Medulla oblongata (tissue), 1 donor: ENCODE data around the gene AGBL4.
"Not testable (repeated sequence)": the region's sequence is repeated elsewhere in the genome, so short reads cannot be mapped to it uniquely, and the experiment has no call there.

ENCODE experiments used
- DNase-seq: peaks from one replicate; pipeline ENCODE4 v3.0.0-alpha.2; 2015; ENCODE audit errors: extremely low spot score

Gene AGBL4

GRCh38 chr1:49036700-49037099, 987.1 kb downstream of the AGBL4 start:
- no peak for DNase-seq

- no peak for DNase-seq
Observed at GRCh38 chr1:49028396-49028795, 995.4 kb downstream of the AGBL4 start.

GRCh38 chr1:49026230-49026811, 997.4 kb downstream of the AGBL4 start:
- DNase-seq, result no peak

- no peak for DNase-seq
Observed at GRCh38 chr1:49016030-49016977, 1007.5 kb downstream of the AGBL4 start.

DNA sequence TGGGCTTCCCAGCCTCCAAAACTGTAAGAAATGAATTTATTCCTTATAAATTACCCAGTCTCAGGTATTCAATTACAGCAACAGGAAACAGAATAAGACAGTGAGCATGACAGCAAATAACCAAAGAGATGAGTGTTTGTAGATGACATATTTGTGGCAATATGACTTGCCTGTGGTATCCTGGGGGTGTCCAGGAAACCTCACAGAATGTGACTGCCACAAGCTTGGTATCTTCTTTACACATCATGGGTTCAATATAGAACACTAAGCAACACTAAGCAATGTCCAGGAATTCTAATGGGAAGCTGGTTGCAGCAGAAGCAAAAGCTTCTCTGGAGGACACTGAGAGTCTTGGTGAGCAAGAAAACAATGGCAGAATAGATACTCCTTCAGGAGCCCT, 1010.7 kb downstream of the AGBL4 start:
- no peak for DNase-seq

GRCh38 chr1:49002981-49003380, 1020.8 kb downstream of the AGBL4 start:
- not testable (repeated sequence) for DNase-seq

DNA sequence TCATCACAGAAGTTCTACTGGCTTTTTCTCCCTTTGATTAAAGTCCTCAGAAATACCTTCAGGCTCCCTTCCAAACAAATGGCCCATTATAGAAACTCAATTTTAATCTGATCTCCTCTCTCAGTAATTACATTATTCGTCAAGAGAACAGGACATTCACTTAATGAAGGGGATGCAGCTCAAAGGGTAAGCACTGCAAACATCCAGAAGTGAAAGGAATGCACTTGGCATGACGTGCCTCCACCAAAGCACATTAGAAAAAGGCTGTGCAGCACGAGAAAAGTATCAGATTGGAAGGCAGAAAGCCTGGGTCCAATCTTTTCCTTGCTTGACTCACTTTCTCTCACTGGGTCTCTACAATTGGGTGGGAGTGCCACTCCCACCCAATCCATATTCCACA, 1024.4 kb downstream of the AGBL4 start:
- no peak for DNase-seq

- no peak for DNase-seq
Observed at GRCh38 chr1:48996311-48996710, 1027.4 kb downstream of the AGBL4 start.

DNA sequence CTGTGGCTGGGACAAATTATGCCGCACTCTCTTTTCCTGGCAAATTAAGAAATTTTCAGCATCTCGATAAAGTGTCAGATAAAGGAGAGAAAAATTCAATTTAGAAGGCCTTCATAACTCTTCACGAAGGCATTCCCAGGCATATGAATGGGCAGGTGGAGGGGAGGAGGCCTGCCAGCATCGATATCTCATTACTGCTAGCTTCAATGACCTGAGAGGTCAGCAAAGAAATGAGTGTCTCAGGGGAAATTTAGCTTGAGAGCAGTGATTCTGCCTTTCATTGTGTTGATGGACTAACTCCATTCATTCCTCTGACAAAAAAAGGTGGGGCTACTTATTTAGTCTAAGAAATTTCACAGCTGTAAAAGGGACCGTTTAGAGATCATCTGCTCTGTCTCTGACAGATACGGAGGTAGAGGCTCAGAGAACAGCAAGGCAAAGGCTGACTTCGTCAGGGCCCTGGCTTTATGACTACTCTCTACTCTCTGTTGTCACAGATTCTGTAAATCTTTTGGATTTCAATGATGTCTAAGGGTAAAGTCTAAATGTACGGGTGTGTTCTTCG, 1035.0 kb downstream of the AGBL4 start:
- no peak for DNase-seq

- DNase-seq, result no peak
Observed at GRCh38 chr1:48979940-48980339, 1043.8 kb downstream of the AGBL4 start.

- no peak for DNase-seq
Observed at GRCh38 chr1:48978413-48978812, 1045.3 kb downstream of the AGBL4 start.

DNA sequence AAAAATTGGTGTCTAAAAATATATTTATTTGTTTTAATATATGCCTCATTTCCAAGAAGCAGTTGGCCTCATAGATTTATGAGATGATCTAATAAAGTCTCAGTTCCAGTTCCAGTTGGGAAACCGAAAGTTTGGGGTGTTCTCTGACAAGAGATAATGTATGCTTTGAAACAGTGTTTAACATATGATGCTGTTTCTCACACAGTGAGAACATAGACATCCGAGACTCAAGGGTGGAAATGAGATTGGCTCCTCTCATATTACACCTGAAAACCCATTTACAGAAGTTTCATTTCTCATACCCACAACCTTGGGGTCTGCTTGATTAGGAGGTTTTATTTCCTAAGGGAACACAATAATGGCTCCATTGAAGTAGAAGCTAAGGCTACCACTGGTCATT, 1046.5 kb downstream of the AGBL4 start:
- DNase-seq, result no peak

GRCh38 chr1:48969971-48970370, 1053.8 kb downstream of the AGBL4 start:
- no peak for DNase-seq

- DNase-seq, result no peak
Observed at GRCh38 chr1:48967318-48967717, 1056.4 kb downstream of the AGBL4 start.

DNA sequence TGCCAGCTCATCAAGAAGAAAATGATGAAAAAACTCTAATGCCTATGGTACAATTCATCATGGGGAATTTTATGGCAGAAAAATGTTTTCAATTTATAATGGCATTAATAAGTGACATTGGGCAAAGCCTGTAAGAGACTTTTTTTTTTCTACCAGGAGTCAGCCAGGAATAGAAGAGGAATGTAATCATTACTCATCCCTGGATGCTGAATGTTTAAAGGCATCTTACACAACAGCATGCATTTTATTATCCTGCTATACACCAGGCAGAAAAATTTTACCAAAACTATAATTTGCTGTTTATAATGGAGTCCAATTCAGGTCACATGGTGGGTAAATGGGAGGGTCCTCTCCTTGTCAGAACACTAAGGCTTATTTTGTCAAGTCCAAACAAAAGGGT, 1057.2 kb downstream of the AGBL4 start:
- no peak for DNase-seq

GRCh38 chr1:48960320-48960719, 1063.4 kb downstream of the AGBL4 start:
- DNase-seq, result no peak

GRCh38 chr1:48955774-48956173, 1068.0 kb downstream of the AGBL4 start:
- DNase-seq, result no peak

GRCh38 chr1:48953617-48954016, 1070.1 kb downstream of the AGBL4 start:
- DNase-seq, result no peak

DNA sequence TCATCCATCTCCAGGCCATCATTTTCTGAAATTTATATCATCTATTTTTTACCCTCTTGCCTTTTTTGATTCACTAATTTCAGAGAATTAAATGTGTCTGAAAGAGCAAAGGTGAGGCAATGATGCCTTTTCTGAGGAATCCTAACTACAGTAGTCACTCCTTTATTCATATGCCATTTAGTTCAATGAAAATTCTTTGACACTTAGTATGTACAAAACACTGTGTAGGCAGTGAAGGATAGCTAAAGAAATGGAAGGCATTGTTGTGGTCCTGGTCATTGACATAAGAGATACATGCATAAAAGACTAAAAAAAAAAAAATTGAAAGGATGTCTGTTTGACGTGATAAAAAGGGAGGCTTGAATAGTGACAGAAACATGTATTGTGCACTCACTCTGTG, 1075.2 kb downstream of the AGBL4 start:
- no peak for DNase-seq

- DNase-seq, result peak; percentile 7
Observed at GRCh38 chr1:48947761-48948537, 1075.8 kb downstream of the AGBL4 start.

DNA sequence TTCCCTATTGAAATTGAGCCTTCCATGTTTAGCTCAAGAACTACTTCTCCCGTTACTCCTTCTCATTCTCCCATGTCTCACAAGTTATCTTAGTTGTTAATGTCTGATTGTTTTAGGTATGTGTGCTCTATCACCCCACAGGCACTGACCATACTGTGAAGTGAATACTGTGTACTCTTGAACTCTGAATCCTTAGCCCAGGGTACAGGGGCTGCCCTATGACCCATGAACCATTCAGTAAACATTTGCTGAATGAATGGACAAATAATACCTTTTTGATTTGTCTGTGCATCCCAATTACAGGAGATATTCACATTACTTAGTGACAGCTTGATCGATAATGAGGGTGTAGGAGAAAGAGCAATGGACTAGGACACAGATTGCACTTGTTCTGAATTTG, 1077.7 kb downstream of the AGBL4 start:
- no peak for DNase-seq

DNA sequence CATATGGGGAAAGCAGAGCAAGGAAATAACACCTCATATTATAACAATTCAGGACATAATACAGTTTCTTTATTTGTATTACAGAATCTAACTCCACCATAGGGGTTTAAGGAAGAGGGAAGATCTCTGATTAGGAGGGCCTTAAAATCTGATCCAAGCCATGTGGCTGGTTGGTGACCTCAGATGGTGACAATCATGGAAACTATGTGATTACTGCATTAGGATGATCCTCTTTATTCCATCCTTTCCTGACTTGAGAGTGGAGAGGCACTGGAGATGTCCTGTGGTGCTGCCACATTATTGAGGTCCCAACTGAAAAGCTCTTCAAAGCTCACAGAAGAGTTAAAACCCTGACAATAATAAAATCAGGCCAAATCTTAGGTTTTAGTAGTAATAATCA, 1078.9 kb downstream of the AGBL4 start:
- DNase-seq, result no peak
